Fibroblast of pulmonary artery (primary cell): ENCODE measurements around the gene SDC3.
"Not testable (repeated sequence)": the region's sequence is repeated elsewhere in the genome, so short reads cannot be mapped to it uniquely, and the experiment has no call there.

Experiments
- DNase-seq: peaks from one replicate; pipeline ENCODE4 v3.0.0-alpha.2; 2010; ENCODE audit warnings: low read depth
- H3K4me3 ChIP-seq: replicated peaks from 2 replicates; pipeline ENCODE4 v1.5.1; 2011; ENCODE audit warnings: low read depth, mild to moderate bottlenecking, control low read depth, low read length, moderate library complexity
- TF ChIP-seq, protein P1 (sequence below): IDR thresholded peaks from 2 replicates; pipeline ENCODE4 v1.5.1; 2011; ENCODE audit warnings: mild to moderate bottlenecking, control low read depth, low read length, inconsistent platforms; ENCODE audit errors: missing control alignments

The SDC3 gene

DNA sequence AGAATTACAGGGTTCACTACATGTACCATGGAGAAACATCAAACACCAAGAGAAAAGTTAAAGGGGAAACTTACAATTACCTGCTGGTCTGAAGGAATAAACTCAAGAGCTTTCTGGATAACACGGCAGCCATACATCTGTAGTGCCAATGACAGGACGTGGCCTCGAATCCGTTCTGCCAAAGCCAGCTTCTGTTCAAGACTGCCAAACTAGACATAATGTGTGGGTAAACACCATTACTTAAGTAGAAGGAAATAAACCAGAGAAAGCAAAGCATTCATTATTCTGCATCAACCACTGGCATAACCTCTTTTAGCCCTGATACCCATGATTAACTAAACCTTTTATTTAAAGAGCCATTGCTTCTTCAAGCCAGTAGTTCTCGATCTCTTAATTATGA, 41.5 kb upstream of the SDC3 start:
- TF ChIP-seq, protein P1, sequence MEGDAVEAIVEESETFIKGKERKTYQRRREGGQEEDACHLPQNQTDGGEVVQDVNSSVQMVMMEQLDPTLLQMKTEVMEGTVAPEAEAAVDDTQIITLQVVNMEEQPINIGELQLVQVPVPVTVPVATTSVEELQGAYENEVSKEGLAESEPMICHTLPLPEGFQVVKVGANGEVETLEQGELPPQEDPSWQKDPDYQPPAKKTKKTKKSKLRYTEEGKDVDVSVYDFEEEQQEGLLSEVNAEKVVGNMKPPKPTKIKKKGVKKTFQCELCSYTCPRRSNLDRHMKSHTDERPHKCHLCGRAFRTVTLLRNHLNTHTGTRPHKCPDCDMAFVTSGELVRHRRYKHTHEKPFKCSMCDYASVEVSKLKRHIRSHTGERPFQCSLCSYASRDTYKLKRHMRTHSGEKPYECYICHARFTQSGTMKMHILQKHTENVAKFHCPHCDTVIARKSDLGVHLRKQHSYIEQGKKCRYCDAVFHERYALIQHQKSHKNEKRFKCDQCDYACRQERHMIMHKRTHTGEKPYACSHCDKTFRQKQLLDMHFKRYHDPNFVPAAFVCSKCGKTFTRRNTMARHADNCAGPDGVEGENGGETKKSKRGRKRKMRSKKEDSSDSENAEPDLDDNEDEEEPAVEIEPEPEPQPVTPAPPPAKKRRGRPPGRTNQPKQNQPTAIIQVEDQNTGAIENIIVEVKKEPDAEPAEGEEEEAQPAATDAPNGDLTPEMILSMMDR = no peak
- H3K4me3 ChIP-seq = no peak overlapping the region
- no peak for DNase-seq

DNA sequence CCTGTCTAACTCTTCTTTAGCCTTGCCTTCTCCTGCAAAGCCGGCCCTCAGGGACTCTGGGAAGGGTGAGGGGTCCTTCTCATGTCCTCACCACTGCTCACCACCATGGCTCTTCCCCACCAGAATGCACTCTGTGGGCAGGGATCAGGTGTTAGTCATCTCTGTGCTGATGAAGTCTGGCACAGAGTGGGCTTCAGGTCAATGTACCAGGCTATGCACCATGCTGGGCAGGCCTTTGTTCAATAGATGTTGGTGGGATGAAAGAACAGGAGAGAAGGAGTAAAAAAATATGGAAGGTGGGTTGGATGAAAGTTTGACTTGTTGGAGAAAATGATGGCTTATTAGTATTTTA, 40.9 kb upstream of the SDC3 start:
- not testable (repeated sequence) for H3K4me3 ChIP-seq, DNase-seq

- DNase-seq, H3K4me3 ChIP-seq: not testable (repeated sequence)
Observed at GRCh38 chr1:30948813-30949486, 40.4 kb upstream of the SDC3 start.

GRCh38 chr1:30948278-30948677, 39.7 kb upstream of the SDC3 start:
- H3K4me3 ChIP-seq = no peak overlapping the region
- no peak for DNase-seq
- TF ChIP-seq, protein P1 = no peak

DNA sequence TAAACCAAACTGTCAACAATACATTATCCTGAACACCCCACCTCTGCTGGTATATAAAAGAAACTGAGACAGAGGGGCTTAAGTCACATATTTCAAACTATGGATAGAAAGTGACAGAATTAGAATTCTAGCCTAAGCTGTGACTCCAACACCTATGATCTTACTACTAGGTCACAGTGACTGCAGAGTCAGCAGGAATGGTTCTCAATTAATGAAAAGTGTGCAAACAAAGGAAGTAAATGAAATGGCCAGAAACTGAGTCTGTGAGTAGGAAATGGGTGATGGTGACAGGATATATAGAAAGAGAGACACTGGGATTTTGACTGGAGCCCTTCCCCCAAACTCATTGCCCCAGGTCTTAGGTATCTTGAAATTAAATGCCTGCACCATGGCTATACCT, 38.7 kb upstream of the SDC3 start:
- H3K4me3 ChIP-seq = no peak overlapping the region
- no peak for DNase-seq
- TF ChIP-seq, protein P1 = no peak

GRCh38 chr1:30942326-30942963, 33.9 kb upstream of the SDC3 start:
- H3K4me3 ChIP-seq = no peak overlapping the region
- TF ChIP-seq, protein P1 = no peak
- DNase-seq = peak; percentile 55

DNA sequence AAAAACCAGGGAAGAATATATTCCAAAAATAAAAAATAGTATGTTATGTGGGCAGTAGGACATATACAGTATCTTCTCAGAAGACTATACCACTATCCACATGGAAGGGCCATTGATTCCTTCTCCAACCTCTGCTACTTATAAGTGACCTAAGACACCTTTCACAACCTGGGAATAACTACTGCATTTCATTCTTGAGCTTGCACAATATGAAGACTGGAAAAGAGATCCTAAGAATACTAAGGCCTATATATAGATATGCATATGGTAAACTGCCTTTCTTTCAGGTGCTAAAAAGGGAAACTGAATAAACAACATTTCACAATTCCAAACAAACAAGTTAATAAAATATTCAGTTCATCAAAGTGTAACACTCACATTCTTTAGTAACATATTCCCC, 32.0 kb upstream of the SDC3 start:
- TF ChIP-seq, protein P1 = no peak
- DNase-seq = no peak
- H3K4me3 ChIP-seq = no peak overlapping the region

DNA sequence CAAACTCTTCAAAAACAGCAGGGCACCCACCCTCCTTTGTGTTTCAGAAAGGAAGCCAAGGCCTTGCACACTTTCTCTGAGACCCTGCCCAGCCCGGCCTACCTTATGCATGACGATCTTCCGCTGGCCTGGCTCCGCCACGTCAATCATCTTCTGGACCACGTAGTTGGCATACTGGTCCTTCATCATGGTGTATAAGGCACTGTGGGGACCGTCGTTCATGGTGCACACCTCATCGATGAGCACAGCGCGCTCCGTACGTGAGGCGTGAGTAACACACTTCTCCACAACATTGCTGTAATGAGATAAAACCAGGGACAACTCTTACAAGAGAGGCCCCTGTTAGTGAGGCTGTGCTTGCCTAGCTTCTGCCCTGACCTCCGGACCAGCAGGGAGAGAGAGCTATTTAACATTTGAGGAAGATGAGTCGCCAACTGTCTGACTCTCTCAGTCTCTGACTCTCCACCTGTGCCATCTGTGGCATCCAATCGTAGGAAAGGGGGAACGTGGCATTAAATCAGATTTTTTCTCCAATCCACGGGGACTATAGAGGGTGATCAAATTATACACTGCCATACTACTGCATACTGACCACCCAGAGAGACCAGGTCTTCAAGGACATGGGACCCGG, 28.1 kb upstream of the SDC3 start:
- no peak overlapping the region for H3K4me3 ChIP-seq
- TF ChIP-seq, protein P1 = no peak
- DNase-seq = no peak

DNA sequence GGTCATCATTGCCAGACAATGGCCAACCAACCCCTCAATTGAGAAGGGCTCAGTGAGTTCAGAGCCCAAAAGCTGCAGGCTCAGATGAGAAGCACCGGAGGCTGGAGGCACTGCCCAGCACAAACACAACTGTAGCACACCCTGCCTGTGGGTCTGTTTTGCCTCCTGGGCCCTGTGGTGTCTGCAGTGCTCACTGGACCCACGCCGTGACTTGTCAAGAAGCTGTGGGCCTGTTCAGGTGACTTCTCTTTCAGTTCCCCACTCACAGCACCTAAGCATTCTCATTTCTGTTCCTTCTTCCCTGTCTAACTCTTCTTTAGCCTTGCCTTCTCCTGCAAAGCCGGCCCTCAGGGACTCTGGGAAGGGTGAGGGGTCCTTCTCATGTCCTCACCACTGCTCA, 27.2 kb upstream of the SDC3 start:
- H3K4me3 ChIP-seq, DNase-seq: not testable (repeated sequence)
